GM19468 (cell line): ENCODE measurements around the gene SLX4.

Experiments used
- ATAC-seq: cut with Tn5 transposase; IDR thresholded peaks from one replicate; pipeline ENCODE4 v1.9.1; 2021; ENCODE audit warnings: mild to moderate bottlenecking, moderate library complexity, moderate number of reproducible peaks; ENCODE audit not compliant: unreplicated experiment; ENCODE audit errors: extremely low read depth

The SLX4 gene

DNA sequence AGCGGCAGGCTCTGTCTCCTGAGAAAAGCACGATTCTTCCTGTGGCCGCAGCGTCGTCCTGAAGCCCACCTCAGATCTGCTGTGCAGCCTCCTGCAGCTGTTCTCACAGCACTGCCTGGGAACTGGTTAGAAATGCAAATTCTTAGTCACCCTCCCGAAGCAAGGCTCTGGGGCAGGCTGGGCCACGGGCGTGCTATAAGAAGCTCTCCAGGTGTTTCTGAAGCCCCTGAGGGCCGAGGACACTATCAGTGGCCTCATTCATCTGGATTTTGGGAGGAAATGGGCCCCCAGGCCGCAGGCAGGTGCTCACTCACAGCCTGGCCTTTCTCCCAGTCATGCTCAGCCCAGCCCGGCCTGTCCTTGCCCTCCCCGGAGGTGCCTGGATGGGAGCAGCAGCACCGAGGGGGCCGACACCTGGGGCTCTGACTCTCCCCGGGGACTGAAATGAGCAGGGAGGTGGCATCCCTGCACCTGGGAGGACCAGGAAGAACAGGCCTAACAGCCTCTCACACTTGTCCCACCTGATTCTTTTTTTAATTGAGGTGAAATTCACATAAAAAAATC lies 23.8 kb downstream of the SLX4 start:
- no peak for ATAC-seq

DNA sequence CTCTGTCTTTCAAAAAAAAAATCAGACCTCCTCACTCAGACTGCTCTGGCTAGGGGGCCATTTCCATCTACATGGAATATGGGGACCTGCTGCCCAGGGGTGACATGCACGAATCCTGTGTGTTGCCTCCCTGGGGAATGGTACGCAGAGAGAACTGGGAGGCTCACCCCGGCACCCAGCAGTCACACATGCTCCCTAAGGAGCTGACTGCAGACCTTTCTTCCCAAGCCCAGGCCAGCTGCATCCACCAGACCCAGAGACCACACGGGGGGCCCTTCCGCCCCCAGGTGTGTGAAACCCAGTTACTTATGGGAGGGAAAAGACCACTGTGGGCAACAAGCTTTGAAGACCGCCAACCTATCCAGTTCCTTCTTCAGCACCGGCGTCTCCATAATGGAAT lies 27.0 kb downstream of the SLX4 start:
- ATAC-seq: no peak

GRCh38 chr16:3583303-3584038 lies 27.9 kb downstream of the SLX4 start:
- ATAC-seq: no peak

DNA sequence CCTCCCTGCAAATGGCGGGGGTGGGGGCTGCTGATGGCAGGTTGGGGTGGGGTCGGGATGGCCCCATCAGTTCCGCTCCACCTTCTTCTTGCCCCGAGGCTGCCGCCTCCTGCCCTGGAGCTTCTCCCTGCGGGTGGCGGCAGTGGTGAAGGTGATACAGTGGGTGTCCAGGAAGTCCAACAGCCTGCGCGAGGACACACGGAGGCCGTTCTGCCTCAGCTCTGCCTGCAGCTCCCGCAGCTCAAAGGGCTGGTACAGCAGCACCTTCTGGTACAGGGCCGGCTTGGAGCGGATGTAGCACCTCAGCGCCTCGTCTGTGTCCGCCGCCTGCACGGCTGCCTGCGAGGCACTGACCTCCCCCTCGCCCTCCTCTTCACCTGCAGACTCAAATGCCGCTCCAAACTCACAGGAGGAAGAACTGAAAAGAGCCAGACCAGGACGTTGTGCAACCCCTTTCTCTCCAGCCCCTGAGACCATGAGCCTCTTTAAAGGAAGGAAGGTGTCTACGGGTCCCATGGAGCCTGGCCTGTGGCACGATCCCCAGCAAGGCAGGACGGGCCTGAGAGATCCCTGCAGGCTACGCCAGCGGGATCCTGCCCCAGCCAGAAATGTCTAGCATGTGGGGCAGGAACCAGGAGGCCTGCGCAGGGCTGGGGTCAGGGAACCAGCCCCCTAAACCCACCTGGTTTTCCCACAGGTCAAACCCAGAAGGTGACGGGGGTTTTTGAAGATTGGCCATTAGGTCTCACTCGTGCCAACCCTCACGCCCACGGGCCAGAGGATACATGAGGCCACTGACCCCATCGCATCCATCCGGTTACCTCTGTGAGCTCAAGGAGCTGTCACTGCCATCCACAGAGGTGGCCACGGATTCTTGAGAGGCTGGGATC lies 28.9 kb downstream of the SLX4 start:
- no peak for ATAC-seq

DNA sequence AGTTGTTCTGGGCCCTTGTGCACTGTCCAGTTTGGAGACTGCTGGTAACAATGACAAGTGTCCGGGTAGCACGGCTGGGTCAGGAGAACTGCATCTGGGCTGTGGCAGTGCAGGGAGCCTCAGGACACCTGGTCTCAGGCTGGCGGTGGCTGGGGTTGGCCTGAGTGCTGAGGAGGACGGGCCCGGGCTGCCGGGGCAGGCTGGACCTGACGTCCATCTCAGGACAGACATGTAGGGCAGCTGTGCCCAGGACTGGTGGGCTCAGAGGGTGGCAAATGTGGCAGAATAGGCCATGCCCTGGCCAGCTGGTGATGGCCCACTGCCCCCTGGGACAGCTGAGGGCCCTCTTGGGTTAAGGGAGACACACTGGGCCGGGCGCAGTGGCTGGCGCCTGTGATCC lies 30.0 kb downstream of the SLX4 start:
- no peak for ATAC-seq

- no peak for ATAC-seq
Measured at GRCh38 chr16:3580686-3581085, 30.7 kb downstream of the SLX4 start.

DNA sequence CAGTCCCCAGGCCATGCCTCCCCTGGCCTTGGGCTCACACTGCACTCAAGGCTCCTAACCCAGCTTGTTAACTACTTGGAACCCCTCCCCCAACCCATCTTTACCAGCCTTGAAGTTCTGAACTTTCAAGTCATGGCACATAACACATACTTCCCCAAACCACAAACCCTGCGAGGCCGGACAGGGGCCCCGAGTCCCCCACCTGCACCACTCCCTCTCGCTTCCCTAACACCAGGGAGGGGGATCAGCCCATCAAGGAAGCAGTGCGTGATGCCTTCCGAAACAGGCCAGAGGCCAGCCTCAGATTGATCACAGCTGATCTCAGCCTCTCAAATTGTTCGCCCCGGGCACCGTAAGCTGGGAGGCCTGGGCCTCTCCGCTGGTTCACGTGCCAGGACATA lies 31.2 kb downstream of the SLX4 start:
- no peak for ATAC-seq

DNA sequence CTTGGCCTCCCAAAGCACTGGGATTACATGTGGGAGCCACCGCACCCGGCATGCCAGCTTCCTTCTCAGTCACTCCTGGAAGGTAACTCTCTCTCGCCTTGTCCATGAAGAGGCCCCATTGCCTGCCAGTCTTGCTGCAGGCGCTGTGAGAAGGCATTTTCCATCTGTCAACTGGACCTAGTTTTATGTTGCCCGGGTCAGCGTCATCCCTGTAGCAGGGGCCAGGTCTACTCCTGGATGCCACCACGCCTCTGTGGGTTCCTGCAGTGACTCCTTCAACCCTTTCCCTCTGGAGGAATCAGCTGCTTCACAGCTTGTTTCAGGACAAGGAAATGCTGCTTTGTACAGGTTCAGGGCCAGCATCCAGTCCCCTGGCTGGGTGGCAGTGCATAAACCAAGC lies 31.6 kb downstream of the SLX4 start:
- no peak for ATAC-seq

DNA sequence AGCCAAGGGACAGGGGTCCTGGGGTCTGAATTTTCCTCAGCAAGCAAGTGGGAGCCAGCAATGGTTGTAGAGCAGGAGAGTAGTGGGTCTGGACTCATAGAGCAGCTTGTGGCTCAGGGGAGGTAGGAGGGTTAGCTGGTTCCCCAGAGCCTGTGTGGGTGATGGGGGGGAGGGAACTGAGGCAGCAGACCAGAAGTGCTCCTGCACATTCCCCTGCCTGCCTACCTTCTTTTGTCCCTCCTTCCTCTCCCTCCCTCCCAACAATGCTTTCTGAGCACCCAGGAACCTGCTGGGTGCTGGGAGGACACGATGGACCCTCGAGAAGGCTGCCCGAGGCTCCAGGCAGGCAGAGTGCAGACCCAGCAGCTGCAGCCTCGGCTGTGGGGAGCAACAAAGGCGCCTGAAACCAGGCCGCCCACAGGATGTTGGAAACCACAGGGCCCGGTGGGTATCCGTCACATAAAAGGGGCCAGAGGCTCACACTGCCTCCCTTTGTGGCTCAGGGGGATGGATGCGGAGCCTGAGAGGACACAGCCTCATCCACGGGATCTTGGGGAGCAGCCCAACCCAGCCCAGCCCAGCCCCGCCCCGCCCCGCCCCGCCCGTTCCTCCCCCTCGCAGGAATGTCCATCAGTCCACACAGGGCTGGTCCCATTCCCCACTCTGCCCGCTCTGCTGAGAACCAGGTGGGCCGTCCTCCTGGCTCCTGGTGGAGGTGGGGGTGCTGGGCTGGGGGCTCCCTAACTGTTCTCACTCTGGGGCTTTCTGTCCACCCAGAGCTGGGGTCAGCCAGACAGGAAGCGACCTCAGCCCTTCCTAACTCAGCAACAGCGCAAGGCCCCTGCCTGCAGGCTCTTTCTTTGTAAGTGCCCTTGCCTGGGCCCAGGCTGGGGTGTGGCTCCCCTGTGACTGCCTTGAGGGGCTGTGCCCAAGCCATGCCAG lies 32.5 kb downstream of the SLX4 start:
- peak; percentile 35 for ATAC-seq

GRCh38 chr16:3578121-3578520 lies 33.3 kb downstream of the SLX4 start:
- no peak for ATAC-seq

GRCh38 chr16:3577302-3577752 lies 34.1 kb downstream of the SLX4 start, which contains the start of gene NLRC3:
Gene NLRC3, minus strand, starts transcription at chr16:3577403. Its CDS starts 12,367 bp downstream, at chr16:3565036.
- ATAC-seq: no peak

DNA sequence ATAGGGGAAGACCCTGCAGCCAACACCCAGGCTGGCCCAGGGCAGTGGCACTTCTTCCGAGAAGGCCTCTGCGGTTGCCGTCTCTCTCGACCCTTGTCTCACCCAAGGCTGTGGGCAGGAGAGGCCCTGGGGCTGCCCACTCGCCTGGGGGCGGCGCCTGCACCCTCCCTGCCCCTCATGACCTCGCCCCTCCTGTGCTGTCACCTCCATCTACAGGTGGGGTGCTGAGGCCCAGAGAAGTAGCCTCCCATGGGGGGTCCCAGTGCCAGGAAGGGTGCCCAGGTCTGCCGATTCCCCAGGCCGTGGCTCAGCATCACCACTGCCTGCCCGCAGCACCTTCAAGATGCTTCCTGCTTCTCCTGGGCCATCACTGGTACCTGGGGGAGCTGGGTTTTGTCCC lies 35.2 kb downstream of the SLX4 start:
- no peak for ATAC-seq

GRCh38 chr16:3575491-3575890 lies 35.9 kb downstream of the SLX4 start:
- ATAC-seq: no peak

- ATAC-seq: no peak
Measured at GRCh38 chr16:3574195-3574594, 37.2 kb downstream of the SLX4 start.

DNA sequence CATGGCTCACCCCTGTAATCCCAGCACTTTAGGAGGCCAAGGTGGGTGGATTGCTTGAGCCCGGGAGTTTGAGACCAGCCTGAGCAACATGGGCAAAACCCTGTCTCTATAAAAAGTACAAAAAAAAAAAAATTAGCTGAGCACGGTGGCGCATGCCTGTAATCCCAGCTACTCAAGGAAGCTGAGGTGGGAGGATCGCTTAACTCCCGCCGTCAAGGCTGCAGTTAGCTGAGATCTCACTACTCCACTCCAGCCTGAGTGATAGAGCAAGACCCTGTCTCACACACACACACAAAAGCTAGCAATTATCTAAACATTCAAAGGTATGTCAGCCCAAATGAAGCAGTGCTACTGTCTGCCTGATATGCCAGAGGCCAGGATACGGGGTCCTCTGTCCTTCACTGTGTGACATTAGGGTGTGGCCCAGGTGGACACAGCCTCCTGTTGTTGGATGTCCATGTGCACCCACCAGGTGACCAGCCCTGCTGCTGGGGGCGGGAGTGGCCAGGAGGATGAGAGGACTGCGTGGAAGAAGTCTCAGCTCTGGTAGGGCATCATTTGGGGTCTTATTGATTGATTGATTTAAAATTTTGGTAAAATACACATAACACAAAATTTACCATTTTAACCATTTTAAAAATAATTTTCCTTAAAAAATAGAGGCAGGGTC lies 38.1 kb downstream of the SLX4 start:
- no peak for ATAC-seq

DNA sequence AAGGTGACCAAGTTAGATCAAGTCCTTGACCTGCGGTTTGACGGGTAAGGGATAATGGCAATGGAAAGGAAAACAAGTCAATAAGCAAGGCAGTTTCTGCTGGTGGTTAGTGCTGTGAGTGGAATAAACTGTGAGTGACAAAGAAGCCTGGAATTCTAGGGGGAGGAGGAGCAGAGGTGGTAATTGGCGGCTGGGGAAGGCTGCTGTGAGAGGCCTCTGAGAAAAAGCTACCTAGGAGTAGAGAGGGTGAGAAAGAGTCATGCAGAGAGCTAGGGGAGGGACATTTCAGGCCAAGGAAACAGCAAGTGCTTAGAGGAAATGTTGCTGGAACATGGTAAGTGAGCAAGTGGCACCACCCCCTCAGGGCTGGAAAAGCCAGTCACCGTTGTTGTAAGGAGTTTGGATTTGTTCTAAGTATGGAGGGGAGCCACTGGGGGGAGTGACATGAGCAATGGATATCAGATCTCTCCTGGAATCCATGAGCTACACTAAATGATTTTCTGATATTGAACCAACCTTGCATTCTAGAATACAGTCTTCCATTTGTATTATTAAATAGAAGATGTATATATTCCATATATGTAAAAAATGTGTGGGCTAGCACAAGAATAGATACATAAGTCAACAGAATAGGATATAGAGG lies 40.9 kb downstream of the SLX4 start:
- ATAC-seq: no peak

- no peak for ATAC-seq
Measured at GRCh38 chr16:3569851-3570250, 41.6 kb downstream of the SLX4 start.

DNA sequence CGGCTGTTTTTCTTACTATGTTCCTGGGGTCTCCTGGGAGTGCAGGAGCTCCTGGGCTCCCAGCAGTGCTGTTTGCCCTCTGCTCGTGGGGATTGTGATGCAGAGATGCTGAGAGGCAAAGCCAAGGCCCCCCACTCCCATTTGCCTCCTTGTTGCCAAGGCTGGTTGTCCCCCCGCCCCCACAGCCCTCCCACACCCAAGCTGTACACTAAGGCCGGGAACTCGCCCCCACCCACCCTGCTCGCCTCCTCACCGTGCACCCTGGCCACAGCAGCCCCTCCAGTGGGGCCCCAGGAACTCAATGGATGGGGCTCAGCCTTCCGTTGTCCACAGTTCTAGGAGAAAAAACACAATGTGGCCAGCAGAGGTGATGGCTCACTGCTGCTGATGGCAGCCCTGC lies 44.4 kb downstream of the SLX4 start:
- ATAC-seq: no peak

DNA sequence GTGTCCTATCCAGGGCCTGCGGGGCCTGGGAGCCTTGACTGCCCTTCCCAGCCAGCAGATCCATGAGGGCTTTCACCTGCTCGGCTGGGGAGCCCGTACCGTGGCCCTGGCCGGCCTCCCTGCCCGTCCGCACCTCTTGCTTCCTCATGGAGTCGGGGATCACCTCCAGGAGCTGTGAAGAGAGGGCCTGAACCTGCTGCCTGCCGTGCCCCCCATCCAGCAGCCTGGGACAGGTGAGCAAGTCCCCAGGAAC lies 46.6 kb downstream of the SLX4 start:
- ATAC-seq: no peak
